Chondrocyte (in vitro differentiated cells): Measurements from ENCODE around the gene SUSD4. TPM values are rescaled to one million over a fixed set of nuclear protein-coding genes. Genes with fewer than 3 reads are reported as not detected.
"Not testable (repeated sequence)": the region's sequence is repeated elsewhere in the genome, so short reads cannot be mapped to it uniquely, and the experiment has no call there.

Experiments
- DNase-seq: peaks from one replicate; pipeline ENCODE4 v3.0.0; 2021; ENCODE audit warnings: mixed read lengths, low spot score
- H3K27ac Mint-ChIP-seq: one replicate; pipeline ENCODE4 v1.8.0; 2021; ENCODE audit warnings: mild to moderate bottlenecking, moderate library complexity, mixed read lengths; ENCODE audit not compliant: unreplicated experiment
- H3K27me3 Mint-ChIP-seq: 2 replicates; pipeline ENCODE4 v1.8.0; 2021; ENCODE audit warnings: low read depth, mixed read lengths
- H3K36me3 Mint-ChIP-seq: 2 replicates; pipeline ENCODE4 v1.8.0; 2021; ENCODE audit warnings: low read depth, mixed read lengths
- H3K4me1 Mint-ChIP-seq: 2 replicates; pipeline ENCODE4 v1.8.0; 2021; ENCODE audit warnings: low read depth, mild to moderate bottlenecking, mixed read lengths
- H3K4me3 Mint-ChIP-seq: one replicate; pipeline ENCODE4 v1.8.0; 2021; ENCODE audit warnings: mild to moderate bottlenecking, moderate library complexity, mixed read lengths; ENCODE audit not compliant: unreplicated experiment
- H3K9me3 Mint-ChIP-seq: 2 replicates; pipeline ENCODE4 v1.8.0; 2021; ENCODE audit warnings: low read depth, mixed read lengths
- total RNA-seq: library from RNA; stranded (reverse); gene quantifications from 3 replicates; pipeline ENCODE4 v1.2.1, GENCODE V29; 2021
- TF ChIP-seq, protein P1 (sequence below): fragments of 200-600 bp; sonication (generic); IDR thresholded peaks from 2 replicates; pipeline ENCODE4 v1.5.0; 2021; ENCODE audit warnings: antibody characterized with exemption, mild to moderate bottlenecking, moderate library complexity

Gene SUSD4
- total RNA-seq, 1 donor from 2014 or later: 0.42 TPM

DNA sequence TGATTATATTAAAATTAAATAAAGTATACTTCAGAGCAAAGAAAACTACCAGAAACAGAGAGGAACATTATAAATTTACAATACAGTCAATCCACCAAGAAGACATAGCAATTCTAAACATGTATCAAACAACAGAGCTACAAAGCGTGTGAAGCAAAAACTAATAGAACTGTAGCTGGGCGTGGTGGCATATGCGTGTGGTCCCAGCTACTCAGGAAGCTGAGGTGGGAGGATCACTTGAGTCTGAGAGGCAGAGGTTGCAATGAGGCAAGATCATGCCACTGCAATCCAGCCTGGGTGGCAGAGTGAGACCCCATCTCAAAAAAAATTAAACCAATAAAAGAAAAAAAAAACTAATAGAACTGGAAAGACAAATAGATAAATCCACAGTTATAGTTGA, 41.5 kb upstream of the SUSD4 start:
- peaks cover 10% of the 10 kb centered on the region for H3K4me1 Mint-ChIP-seq
- TF ChIP-seq, protein P1, sequence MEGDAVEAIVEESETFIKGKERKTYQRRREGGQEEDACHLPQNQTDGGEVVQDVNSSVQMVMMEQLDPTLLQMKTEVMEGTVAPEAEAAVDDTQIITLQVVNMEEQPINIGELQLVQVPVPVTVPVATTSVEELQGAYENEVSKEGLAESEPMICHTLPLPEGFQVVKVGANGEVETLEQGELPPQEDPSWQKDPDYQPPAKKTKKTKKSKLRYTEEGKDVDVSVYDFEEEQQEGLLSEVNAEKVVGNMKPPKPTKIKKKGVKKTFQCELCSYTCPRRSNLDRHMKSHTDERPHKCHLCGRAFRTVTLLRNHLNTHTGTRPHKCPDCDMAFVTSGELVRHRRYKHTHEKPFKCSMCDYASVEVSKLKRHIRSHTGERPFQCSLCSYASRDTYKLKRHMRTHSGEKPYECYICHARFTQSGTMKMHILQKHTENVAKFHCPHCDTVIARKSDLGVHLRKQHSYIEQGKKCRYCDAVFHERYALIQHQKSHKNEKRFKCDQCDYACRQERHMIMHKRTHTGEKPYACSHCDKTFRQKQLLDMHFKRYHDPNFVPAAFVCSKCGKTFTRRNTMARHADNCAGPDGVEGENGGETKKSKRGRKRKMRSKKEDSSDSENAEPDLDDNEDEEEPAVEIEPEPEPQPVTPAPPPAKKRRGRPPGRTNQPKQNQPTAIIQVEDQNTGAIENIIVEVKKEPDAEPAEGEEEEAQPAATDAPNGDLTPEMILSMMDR: no peak
- H3K9me3 Mint-ChIP-seq: peaks cover 20% of the 10 kb centered on the region
- no peaks in the 10 kb centered on the region for H3K36me3 Mint-ChIP-seq
- no peak overlapping the region for H3K27ac Mint-ChIP-seq
- DNase-seq: no peak
- peaks cover 6% of the 10 kb centered on the region for H3K27me3 Mint-ChIP-seq
- no peak overlapping the region for H3K4me3 Mint-ChIP-seq

DNA sequence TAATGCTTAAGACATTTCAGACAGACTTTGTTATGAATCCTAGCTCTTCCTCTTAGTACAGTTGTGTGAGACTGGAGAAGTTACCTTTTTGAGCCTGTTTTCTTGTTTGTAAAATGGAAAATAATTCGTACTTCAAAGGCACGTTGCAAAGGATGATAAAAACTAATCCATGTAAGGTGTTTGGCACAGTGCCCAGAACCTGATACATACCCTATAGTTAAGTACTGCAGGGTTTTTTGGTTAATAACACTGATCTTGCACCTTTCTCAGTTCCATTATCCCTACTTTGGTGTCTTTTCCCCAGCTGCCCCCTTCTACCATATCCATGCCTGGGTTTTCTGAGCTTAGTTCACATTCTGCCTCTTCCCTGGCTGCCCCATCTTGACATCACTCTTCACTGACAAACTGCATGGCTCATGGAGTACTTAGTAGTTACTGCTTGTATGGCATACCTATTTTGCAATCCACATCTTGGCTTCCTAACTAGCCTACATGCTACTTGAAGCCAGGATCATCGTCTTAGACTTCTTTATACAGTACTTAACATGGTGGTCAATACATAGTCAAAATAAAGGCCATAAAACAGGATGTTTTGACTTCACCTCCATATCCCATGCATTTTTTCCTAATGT, 39.3 kb upstream of the SUSD4 start:
- TF ChIP-seq, protein P1: no peak
- no peak overlapping the region for H3K4me3 Mint-ChIP-seq
- H3K4me1 Mint-ChIP-seq: peaks cover 10% of the 10 kb centered on the region
- no peaks in the 10 kb centered on the region for H3K36me3 Mint-ChIP-seq
- H3K9me3 Mint-ChIP-seq: peaks cover 20% of the 10 kb centered on the region
- no peak for DNase-seq
- no peak overlapping the region for H3K27ac Mint-ChIP-seq
- H3K27me3 Mint-ChIP-seq: peaks cover 6% of the 10 kb centered on the region

DNA sequence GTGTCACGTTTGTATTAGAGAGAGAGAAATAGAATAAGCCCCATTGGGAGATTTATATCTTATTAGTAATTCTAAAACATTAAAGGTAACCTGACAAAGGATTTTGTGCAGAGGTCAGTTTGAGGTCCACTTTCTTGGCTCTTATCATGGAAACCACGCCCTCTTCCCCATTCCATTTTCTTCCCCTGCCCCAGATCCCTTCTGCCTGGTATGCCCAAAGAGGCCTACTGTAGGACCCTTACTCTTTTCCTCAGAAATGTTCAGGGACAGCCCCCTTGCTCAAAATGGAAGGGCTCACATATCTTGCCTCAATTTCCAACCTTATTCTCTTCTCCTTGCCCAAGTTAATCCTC, 38.8 kb upstream of the SUSD4 start:
- Mint-ChIP-seq H3K4me3 (no peak overlapping the region), H3K9me3 (peaks cover 20% of the 10 kb centered on the region), H3K27ac (no peak overlapping the region), H3K27me3 (peaks cover 4% of the 10 kb centered on the region), H3K4me1 (peaks cover 10% of the 10 kb centered on the region), H3K36me3 (no peaks in the 10 kb centered on the region)
- TF ChIP-seq, protein P1: no peak
- no peak for DNase-seq

DNA sequence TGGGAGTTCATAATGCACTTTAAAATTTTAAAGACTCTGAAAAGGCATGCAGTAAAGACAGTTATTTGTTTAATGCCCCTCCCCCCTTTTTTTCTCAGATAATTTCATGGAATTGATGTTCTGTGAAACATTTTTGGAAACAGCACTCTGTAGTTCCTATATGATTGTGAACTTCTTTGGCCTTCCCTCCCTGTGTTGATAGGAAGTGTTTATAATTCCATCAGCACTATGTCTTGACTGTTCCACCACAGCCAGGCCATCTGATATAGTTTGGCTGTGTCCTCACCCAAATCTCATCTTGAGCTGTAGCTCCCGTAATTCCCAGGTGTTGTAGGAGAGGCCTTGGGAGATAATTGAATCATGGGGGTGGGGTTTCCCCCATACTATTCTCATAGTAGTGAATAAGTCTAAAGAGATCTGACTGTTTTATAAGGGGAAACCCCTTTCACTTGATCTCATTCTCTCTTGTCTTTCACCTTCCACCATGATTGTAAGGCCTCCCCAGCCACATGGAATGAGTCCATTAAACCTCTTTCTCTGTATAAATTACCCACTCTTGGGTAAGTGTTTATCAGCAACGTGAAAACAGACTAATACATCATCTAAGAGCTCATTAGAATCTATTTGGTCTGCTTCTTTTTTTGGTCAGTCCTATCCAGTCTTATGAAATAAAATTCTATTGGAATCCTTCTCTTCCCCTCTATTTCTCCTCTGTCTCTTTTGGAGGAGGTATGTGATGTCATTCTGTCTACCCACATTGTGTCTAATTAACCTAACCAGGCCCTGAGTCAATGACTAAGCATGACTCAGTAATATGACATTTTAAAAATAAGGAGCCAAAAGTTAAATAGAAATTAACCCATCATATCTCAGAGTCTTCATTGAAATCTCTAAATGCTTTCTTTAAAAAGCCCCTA, 38.2 kb upstream of the SUSD4 start:
- H3K9me3 Mint-ChIP-seq: peaks cover 20% of the 10 kb centered on the region
- H3K27me3 Mint-ChIP-seq: peaks cover 4% of the 10 kb centered on the region
- H3K4me3 Mint-ChIP-seq: no peak overlapping the region
- H3K36me3 Mint-ChIP-seq: no peaks in the 10 kb centered on the region
- TF ChIP-seq, protein P1: no peak
- DNase-seq: no peak
- no peak overlapping the region for H3K27ac Mint-ChIP-seq
- peaks cover 10% of the 10 kb centered on the region for H3K4me1 Mint-ChIP-seq

DNA sequence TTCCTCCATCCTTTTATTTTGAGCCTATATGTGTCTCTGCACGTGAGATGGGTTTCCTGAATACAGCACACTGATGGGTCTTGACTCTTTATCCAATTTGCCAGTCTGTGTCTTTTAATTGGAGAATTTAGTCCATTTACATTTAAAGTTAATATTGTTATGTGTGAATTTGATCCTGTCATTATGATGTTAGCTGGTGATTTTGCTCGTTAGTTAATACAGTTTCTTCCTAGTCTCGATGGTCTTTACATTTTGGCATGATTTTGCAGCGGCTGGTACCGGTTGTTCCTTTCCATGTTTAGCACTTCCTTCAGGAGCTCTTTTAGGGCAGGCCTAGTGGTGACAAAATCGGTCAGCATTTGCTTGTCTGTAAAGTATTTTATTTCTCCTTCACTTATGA, 35.4 kb upstream of the SUSD4 start:
- peaks cover 10% of the 10 kb centered on the region for H3K4me1 Mint-ChIP-seq
- H3K9me3 Mint-ChIP-seq, DNase-seq, H3K27me3 Mint-ChIP-seq, H3K27ac Mint-ChIP-seq, H3K4me3 Mint-ChIP-seq, H3K36me3 Mint-ChIP-seq: not testable (repeated sequence)
